DMS114 treated with DMSO at 0.1 percent for 48 hours (cell line): Measurements from ENCODE around the gene MCU.

Experiments used
- DNase-seq: peaks from one replicate; lab custom pipeline; 2025; ENCODE audit not compliant: unreplicated experiment; lab: John Stamatoyannopoulos, UW

The MCU gene

DNA sequence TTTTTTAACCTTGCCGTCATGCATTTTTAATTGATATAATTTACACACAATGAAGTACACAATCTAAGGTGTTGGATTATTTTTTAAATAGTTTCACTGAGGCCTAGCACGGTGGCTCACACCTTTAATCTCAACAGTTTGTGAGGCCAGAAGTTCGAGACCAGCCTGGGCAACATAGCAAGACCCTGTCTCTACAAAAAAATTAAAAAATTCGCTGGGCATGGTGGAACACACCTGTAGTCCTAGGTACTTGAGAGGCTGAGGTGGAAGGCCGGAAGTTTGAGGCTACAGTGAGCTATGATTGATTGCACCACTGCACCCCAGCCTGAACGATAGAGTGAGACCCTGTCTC, 108.8 kb downstream of the MCU start:
- DNase-seq: no peak

DNA sequence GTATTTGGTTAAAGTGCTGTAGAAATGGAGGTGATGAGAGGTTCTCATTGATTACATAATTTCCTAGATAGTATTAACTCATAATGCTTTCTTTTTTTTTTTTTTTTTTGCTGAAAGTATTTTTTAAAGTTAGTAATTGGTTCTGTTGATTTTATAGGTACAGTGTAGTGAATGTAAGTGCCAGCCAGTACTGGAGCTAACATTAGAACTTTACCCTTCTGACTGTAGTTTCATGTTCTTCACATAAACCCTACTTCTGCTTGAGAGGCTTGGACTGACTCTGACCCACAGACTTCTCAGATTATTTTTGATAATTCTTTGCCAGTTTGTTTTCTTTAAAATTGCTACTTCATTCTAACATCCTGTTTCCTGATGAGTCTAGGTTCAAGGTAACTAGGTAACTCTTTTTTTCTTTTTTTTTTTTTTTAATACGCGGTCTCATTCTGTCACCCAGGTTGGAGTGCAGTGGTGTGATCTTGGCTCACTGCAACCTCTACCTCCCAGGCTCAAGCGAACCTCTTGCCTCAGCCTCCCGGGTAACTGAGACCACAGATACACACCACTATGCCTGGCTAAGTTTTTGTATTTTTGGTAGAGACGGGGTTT, 109.4 kb downstream of the MCU start:
- DNase-seq: no peak

- no peak for DNase-seq
Measured at GRCh38 chr10:72802332-72802731, 110.4 kb downstream of the MCU start.

- DNase-seq: no peak
Measured at GRCh38 chr10:72802763-72803505, 111.0 kb downstream of the MCU start.

DNA sequence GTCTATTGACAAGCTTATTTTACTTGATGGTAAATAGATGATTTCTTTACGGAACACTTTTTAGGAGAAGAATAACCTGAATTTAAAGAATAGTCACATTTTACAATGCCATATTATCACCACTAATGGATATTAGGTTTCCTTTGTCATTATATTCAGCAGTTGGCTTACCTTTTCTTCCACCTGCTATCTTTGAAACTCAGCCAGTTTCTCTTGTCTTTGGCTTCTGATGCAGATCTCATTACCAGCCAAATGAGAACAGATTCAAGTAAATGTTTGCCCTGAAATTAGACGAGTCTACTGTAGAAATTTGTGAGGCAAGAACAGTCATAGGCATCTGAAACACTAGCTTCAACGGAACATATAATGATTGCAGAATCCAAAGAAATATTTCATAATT, 116.1 kb downstream of the MCU start:
- DNase-seq: no peak

- no peak for DNase-seq
Measured at GRCh38 chr10:72809006-72809405, 117.1 kb downstream of the MCU start.

- DNase-seq: no peak
Measured at GRCh38 chr10:72810976-72811375, 119.0 kb downstream of the MCU start.

GRCh38 chr10:72812415-72812752, 120.4 kb downstream of the MCU start:
- no peak for DNase-seq

GRCh38 chr10:72812753-72813430, 120.9 kb downstream of the MCU start:
- no peak for DNase-seq

- no peak for DNase-seq
Measured at GRCh38 chr10:72814099-72814790, 122.3 kb downstream of the MCU start.

DNA sequence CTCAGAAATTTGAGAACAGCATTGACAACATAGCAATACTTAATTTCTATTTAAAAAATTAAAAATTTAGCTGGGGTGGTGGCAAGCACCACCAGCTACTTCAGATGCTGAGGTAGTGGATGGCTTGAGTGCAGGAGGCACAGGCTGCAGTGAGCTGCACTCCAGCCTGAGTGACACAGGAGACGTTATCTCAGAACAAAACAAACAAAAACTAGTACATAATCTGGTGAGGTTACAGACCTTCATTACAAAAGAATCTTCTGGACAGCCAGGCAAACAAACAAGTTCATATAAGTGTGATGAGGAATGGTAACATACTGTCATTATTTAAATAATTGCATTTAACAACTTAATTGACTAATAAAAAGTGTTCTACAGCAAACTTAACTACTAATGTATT, 124.6 kb downstream of the MCU start:
- DNase-seq: no peak

DNA sequence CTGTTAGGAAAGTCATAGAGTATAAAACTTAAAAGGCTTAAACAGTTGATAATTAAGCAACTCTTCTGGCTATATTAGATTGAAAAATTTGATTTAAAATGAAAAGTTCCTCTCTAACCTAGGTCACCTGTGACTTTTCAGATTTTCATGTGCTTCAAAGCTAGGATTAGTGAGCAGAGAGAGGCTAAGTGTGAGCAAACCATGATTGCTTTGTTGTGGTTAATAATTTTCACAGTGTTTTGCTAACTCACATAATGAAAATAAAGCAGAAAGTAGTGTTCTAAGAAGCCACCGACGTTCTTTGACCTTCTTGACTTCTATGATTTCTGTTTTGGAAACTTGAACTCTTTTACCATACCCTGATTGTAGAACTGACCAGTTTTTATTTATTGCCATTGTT, 126.1 kb downstream of the MCU start:
- no peak for DNase-seq

DNA sequence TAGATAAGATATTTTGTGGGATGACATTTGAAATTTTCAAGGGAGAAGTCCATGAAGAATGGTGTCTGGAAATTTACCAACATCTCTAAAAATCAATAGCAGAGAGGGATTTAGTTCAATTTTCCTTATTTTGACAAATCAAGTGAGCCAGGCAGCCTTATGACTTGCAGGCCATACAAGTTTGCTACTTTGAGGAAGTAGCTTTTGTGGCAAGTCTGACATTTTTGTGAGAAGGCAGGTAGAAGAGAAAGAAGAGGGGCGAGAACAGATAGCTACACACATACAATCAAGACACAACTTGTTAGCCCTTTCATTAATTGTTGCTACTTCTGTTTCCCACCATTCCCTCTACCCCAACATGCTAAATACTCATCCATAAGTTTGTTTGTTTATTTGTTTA, 127.1 kb downstream of the MCU start:
- no peak for DNase-seq

GRCh38 chr10:72821606-72822005, 129.7 kb downstream of the MCU start:
- no peak for DNase-seq

DNA sequence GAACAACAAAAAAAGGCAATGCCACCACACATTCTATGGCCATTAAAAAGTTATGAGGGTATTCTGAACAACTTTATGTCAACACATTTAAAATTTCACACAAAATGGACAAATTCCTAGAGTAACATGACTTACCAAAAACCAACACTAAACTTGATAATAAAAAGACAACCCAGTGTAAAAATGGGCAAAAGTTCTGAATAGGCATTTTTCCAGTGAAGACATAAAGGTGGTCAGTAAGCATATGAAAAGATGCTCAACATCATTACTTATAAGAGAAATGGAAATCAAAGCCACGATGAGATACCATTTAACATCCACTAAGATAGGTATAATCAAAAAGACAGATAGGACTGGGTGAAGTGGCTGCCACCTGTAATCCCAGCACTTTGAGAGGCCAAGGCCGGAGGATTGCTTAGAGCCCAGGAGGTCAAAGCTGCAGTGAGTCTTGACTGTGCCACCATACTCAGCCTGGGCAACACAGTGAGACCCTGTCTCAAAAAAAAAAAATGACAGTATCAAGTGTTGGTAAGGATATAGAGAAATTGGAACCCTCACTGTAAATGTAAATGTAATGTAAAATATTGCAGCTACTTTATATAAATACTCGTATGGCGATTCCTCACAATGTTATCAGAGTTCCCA, 130.5 kb downstream of the MCU start:
- no peak for DNase-seq

- DNase-seq: no peak
Measured at GRCh38 chr10:72825163-72825562, 133.2 kb downstream of the MCU start.

- no peak for DNase-seq
Measured at GRCh38 chr10:72826346-72826745, 134.4 kb downstream of the MCU start.

DNA sequence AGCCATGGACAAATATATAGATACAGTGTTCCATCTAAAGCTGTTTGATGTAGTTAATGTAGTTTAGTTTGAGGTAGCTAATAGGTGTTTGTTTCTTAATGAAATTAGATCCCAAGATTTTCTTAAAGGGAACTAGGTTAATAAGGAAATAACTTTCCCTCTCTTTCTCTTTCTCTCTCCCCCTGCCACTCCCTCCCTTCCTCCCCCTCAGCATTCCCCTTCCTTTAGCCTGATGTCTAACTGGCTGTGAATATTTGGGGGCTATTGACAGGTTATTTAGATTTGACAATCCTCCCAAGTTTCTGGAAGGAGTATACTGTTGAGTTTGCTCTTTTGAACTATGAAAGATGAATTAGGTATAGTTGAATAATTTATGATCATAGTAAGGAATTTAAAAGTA, 136.4 kb downstream of the MCU start:
- DNase-seq: no peak

DNA sequence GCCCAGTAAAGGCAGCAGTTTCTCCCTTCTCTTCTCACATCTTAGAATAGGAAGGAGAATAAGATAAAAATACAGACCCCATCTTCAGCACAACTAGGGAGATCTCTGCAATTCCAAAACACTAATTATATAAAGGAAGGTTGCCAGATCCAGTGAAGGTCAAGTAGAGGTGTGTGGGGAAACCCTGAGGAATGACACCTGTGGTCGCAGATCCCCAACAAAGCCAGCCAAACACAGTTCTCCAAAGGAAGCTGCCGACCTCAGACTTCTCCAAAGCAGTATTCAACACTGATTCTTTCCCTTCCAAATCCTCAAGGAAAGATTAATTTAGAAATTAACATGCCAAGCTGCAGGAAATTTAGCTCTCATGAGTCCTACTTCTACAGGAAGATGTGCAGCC, 138.7 kb downstream of the MCU start:
- DNase-seq: no peak

- DNase-seq: no peak
Measured at GRCh38 chr10:72831696-72832409, 139.9 kb downstream of the MCU start.

DNA sequence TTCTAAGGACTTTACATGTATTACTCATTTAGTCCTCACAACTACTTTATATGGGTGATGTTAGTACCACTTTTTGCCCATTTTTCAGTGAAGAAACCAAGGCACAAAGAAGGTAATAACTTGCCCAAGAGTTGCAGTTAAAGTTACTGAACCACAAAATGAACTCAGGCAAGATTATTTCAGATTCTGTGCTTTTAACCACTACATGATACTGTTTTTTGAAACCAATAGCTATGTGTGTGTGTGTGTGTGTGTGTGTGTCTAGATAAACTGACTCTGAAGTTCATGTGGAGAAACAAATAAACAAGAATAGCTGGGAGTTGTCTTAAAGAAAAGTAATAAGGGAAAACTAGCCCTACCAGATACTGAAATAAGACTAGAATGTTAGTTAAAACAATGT, 140.8 kb downstream of the MCU start:
- no peak for DNase-seq
